ENCODE data around the gene C16orf89. TPM values are rescaled to one million over a fixed set of nuclear protein-coding genes. Genes with fewer than 3 reads are reported as not detected.

Gene C16orf89
- under 0.01 and 1.3 TPM in 2 replicates for total RNA-seq

GRCh38 chr16:5065813-5066212, at the start of gene C16orf89:
C16orf89 (minus strand) TSS chr16:5065956; CDS start chr16:5065908, 48 bp downstream.

GRCh38 chr16:5097470-5098220, 31.9 kb upstream of the C16orf89 start, which contains the start of gene EEF2KMT:
EEF2KMT (minus strand) TSS chr16:5097795; CDS start chr16:5097739, 56 bp downstream.

GRCh38 chr16:5071681-5072333, 6.1 kb upstream of the C16orf89 start, which contains the start of gene ALG1:
ALG1 (plus strand) TSS chr16:5071843; CDS start chr16:5071850, 7 bp downstream.

GRCh38 chr16:5033256-5034166, 32.2 kb downstream of the C16orf89 start, which contains the start of gene NAGPA:
NAGPA (minus strand) TSS chr16:5033935; CDS start chr16:5033914, 21 bp downstream.

Other genes starting within 250 kb of the C16orf89 start
- gene GLYR1, start 218.7 kb downstream of the C16orf89 start, total RNA-seq: 52.7 and 53.6 TPM in 2 replicates
- 24.0 and 31.3 TPM in 2 replicates for gene UBN1, start 218.5 kb downstream of the C16orf89 start, total RNA-seq
- gene PPL, start 128.8 kb downstream of the C16orf89 start, total RNA-seq: 51.5 and 105 TPM in 2 replicates
- gene SEC14L5, start 107.6 kb downstream of the C16orf89 start, total RNA-seq: 0.44 and 2.0 TPM in 2 replicates
- gene NAGPA, start 32.0 kb downstream of the C16orf89 start, total RNA-seq: 33.2 and 42.2 TPM in 2 replicates
- 32.6 and 43.2 TPM in 2 replicates for gene ALG1, start 5.9 kb upstream of the C16orf89 start, total RNA-seq
- gene EEF2KMT, start 31.8 kb upstream of the C16orf89 start, total RNA-seq: 7.1 and 10.8 TPM in 2 replicates

Data from smooth muscle cell of trachea (primary cell).